ENCODE measurements around the gene PAFAH1B1. TPM values are rescaled to one million over a fixed set of nuclear protein-coding genes. Genes with fewer than 3 reads are reported as not detected.

Gene PAFAH1B1
- total and polyA plus RNA-seq, 10 of the 15 experiments (the other 5 are each of a cell fraction or from before 2014, with no cell fraction given) = 28.9 to 107 (median 49.1) TPM

- RAD21 ChIA-PET (ENCODE audit: unreplicated experiment) = no interaction called here
- CTCF ChIA-PET = no interaction called here
Measured at GRCh38 chr17:2672026-2672425, 78.6 kb downstream of the PAFAH1B1 start.

More at GRCh38 chr17:2672026-2672425, 78.6 kb downstream of the PAFAH1B1 start:
- Histone ChIP-seq H4K20me1 (ENCODE audit: control insufficient read depth, insufficient read depth) (no peaks in the 10 kb centered on the region), H3K27me3 (replicated peaks in 1 of 2; ENCODE audit: control insufficient read depth in 2 of 2, insufficient read depth in 2 of 2, low read length in 1 of 2) (no peaks in the 10 kb centered on the region), H3K4me3 (no peak overlapping the region), H3K9ac (ENCODE audit: control insufficient read depth, insufficient read depth, low read length) (no peak overlapping the region), H3K9me3 (replicated peaks; ENCODE audit: control insufficient read depth, insufficient read depth, low read length) (no peaks in the 10 kb centered on the region; the same call in 2 of the 3 replicates), H3K27ac (ENCODE audit: control insufficient read depth, insufficient read depth) (no peak overlapping the region), H3K79me2 (ENCODE audit: control insufficient read depth, insufficient read depth, low read length) (no peaks in the 10 kb centered on the region), H3K4me1 (ENCODE audit: control insufficient read depth, insufficient read depth, low read length) (no peaks in the 10 kb centered on the region), H2AFZ (ENCODE audit: control insufficient read depth, low read depth, low read length) (no peak overlapping the region), H3K4me2 (ENCODE audit: control insufficient read depth, insufficient read depth) (no peak overlapping the region), H3K36me3 (ENCODE audit: control insufficient read depth in 2 of 2, insufficient read depth in 2 of 2, low read length in 1 of 2) (peaks cover 8 to 45% of the 10 kb centered on the region in 2 experiments)
- TF ChIP-seq ZNF592 (IDR thresholded peaks at IDR 0.05) = no peak
- no peak for TF ChIP-seq ZBTB33 (IDR thresholded peaks at IDR 0.05)
- no peak for TF ChIP-seq IKZF1 (conservative IDR thresholded peaks at IDR 0.05)
- TF ChIP-seq RBBP5 (conservative IDR thresholded peaks at IDR 0.05) = no peak
- TF ChIP-seq SIN3A (IDR thresholded peaks at IDR 0.05; ENCODE audit: low read depth, low read length) = no peak
- TF ChIP-seq RELB (IDR thresholded peaks at IDR 0.05; ENCODE audit: low read depth) = no peak
- no peak for TF ChIP-seq MXI1 (IDR thresholded peaks at IDR 0.05; ENCODE audit: low read depth, low read length)
- no peak for TF ChIP-seq SMAD1 (IDR thresholded peaks at IDR 0.05; ENCODE audit: low read depth, partially characterized antibody)
- no peak for TF ChIP-seq SIX5 (IDR thresholded peaks at IDR 0.05; ENCODE audit: low read depth, low read length, severe bottlenecking)
- no peak for TF ChIP-seq IRF4 (IDR thresholded peaks at IDR 0.05; ENCODE audit: low read depth, low read length)
- TF ChIP-seq FOS (IDR thresholded peaks at IDR 0.05; ENCODE audit: borderline replicate concordance, extremely low read depth, insufficient read length) = no peak
- no peak for TF ChIP-seq DPF2 (IDR thresholded peaks at IDR 0.05)
- no peak for TF ChIP-seq POLR2AphosphoS5 (IDR thresholded peaks at IDR 0.05; ENCODE audit: low read length)
- TF ChIP-seq HDAC6 (IDR thresholded peaks at IDR 0.05; ENCODE audit: unreplicated experiment) = no peak
- no peak for TF ChIP-seq RFX5 (IDR thresholded peaks at IDR 0.05; ENCODE audit: low read depth, low read length)
- no peak for FAIRE-seq
- ChIA-PET SMC1A (ENCODE audit: uncharacterized antibody, unreplicated experiment) (no interaction called here), POLR2A (interaction anchor here (0.6 kb wide), 2 partner anchors 14 to 40 kb away, joined by 4 to 7 read pairs; no protein-coding TSS in a partner anchor)
- WGBS (ENCODE audit: insufficient coverage, insufficient replicate concordance, low lambda C conversion rate, missing lambda C conversion rate) = 100% methylated on average over 5 of the region's 5 CpGs
- BruUV-seq (replicated peaks) = no TSS peak
- ATAC-seq = no peak
- in situ Hi-C loops (cut with MboI) (no loop called here), intact Hi-C loops (cut with micrococcal nuclease; ENCODE audit: unreplicated experiment) (no loop called here)
- DNase-seq (ENCODE audit: low read depth, low spot score) = no peak
